ENCODE data around the gene NFYA. TPM values are rescaled to one million over a fixed set of nuclear protein-coding genes. Genes with fewer than 3 reads are reported as not detected.

NFYA gene
- total RNA-seq, 4 donors from 2014 or later = 18.5 to 27.7 (median 20.4) TPM

DNA sequence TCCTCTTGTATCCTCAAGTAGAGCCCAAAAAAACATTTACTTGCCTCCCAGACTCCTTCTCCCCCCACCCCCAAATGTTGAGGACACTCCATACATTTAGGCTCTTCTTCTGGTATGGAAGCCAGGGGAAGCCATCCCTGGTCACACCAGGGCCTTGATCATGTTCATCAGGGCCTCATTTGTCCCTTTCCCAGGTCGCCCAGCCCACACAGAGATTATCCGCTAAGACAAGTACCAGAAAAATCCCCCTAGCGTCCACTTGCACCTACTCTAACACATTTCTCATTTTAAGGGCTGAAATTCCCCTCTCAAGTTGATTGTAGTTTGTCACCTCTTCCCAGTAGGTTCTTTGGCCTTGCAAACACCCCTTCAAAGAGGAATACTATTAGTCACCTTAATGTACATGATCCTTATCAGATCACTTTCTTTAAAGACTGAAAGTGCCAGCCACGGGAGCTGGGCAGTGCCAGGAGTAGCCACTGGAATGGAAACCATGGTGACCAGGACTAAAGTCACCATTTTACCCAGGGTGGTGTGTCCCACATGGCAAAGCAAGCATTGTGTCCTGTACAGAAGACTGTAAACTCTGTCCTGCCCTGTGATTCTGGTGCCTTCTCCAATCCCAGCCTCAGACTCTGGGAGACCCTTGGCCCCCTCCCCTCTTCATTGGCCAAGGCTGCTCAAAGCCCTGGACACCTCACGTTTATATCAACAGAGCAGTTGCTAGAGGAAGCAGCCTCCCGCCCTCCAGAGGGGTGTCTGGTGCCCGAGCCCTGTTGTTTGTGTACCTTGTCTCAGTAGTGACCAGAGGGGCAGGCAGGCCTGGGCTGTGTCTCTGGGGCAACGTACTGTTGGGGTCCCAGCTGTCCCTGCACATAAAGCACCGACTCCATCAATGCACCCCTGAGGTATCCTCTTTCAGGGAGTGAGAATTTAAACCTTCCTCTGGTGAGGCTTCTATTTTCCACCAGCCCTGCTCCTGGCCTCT, 24.7 kb upstream of the NFYA start:
- TF ChIP-seq CTCF (IDR thresholded peaks at IDR 0.05; ENCODE audit: low read depth) = no peak

GRCh38 chr6:41049521-41049920, 23.3 kb upstream of the NFYA start:
- TF ChIP-seq CTCF (IDR thresholded peaks at IDR 0.05; ENCODE audit: low read depth) = no peak

- no peak for TF ChIP-seq CTCF (IDR thresholded peaks at IDR 0.05; ENCODE audit: low read depth)
Observed at GRCh38 chr6:41049955-41050354, 22.8 kb upstream of the NFYA start.

DNA sequence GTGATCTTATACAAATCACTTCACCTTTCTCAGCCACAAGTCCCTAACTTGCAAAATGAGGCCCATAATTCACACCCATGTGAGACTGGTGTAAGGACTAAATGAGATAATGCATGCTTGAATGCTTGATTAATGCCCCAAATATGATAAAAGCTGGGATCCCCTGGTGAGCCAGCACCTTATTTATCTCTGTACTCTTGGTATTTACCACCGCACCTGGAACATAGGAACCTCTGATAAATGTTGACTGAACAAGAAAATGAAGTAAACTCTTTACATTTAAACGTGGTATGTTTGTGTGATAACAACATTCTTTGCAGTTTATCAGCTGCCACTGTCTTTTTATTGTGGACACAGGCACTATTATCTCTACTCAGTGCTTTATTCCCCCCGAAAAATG, 22.2 kb upstream of the NFYA start:
- no peak for TF ChIP-seq CTCF (IDR thresholded peaks at IDR 0.05; ENCODE audit: low read depth)

DNA sequence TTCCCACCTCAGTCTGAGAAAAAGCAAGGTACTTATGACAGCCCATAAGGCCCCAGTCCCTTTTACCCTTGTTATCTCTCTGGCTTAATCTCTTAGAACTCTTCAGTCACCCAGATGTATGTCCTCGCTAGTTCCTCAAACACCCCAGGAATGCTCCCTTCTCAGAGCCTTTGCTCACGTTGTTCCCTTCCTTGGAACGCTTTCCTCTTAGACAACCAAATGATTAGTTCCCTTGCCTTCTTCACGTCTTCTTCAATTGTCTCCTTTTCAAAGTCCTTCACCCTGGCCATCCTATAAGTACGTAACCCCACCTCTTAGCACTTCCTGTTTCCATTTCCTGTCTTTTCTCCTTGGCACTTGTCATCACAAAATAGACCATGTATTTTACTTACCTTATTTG, 20.9 kb upstream of the NFYA start:
- TF ChIP-seq CTCF (IDR thresholded peaks at IDR 0.05; ENCODE audit: low read depth) = no peak

GRCh38 chr6:41053041-41053440, 19.7 kb upstream of the NFYA start, which contains the start of gene APOBEC2:
APOBEC2 (plus strand) TSS chr6:41053202; CDS start chr6:41053348, 146 bp downstream.
- no peak for TF ChIP-seq CTCF (IDR thresholded peaks at IDR 0.05; ENCODE audit: low read depth)

DNA sequence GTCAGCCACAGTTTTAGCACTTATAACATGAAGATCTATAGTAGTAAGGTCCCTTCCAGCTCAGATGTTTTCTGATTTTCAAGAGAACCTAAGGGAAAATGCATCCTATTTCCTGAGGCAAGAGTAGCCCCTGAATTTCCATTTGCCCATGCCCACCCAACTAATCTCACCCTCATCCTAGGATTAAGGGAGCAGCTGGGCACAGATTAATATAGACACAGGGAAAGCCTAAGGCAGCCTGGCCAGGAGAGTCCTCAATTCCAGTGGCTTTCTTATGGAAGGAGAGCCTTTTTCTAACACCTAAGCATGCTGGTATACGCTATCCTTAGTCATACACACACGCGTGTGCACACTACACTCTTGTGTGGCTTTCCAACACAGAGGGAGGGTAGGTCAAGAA, 18.3 kb upstream of the NFYA start:
- no peak for TF ChIP-seq CTCF (IDR thresholded peaks at IDR 0.05; ENCODE audit: low read depth)

Data from subcutaneous adipose tissue (tissue), 4 donors.